SK-N-SH (cell line): ENCODE results near the gene CDH23. TPM values are rescaled to one million over a fixed set of nuclear protein-coding genes. Genes with fewer than 3 reads are reported as not detected.

ENCODE experiments used
- CHD2 ChIP-seq: fragments of 150-350 bp; IDR thresholded peaks from 2 replicates; pipeline ENCODE4 v1.6.1; 2018; ENCODE audit warnings: low read length; ENCODE audit not compliant: partially characterized antibody
- CTCF ChIP-seq: fragments of 200-600 bp; sonication (generic); IDR thresholded peaks from 2 replicates; pipeline ENCODE4 v1.6.1; 2017; ENCODE audit warnings: antibody characterized with exemption, mild to moderate bottlenecking, moderate library complexity
- ELF1 ChIP-seq: IDR thresholded peaks from 2 replicates; pipeline ENCODE4 v1.4.0; 2012
- EP300 ChIP-seq, 2 experiments: IDR thresholded peaks; 2 replicates each; pipeline versions ENCODE4 v1.4.0 to v1.6.1; 2012; ENCODE audit warnings: borderline replicate concordance in 1 of 2, low read depth in 1 of 2, low read length in 1 of 2
- EZH2phosphoT487 ChIP-seq: fragments of 200-600 bp; sonication (generic); IDR thresholded peaks from 2 replicates; pipeline ENCODE4 v1.6.1; 2017; ENCODE audit warnings: low read depth, mixed run types, mild to moderate bottlenecking, antibody characterized with exemption, moderate library complexity, borderline replicate concordance
- FOSL2 ChIP-seq: IDR thresholded peaks from 2 replicates; pipeline ENCODE4 v1.4.0; 2012; ENCODE audit warnings: low read depth, mild to moderate bottlenecking, moderate library complexity, borderline replicate concordance
- GATA2 ChIP-seq: sonication (generic); formaldehyde crosslinking; IDR thresholded peaks from 2 replicates; pipeline ENCODE4 v1.5.0; 2020; ENCODE audit warnings: mild to moderate bottlenecking, missing genetic modification reagents
- MXI1 ChIP-seq: IDR thresholded peaks from 2 replicates; pipeline ENCODE4 v1.6.1; 2012; ENCODE audit warnings: mild to moderate bottlenecking, low read depth, low read length, improper control_type of control experiment
- NFIC ChIP-seq: IDR thresholded peaks from 2 replicates; pipeline ENCODE4 v1.4.0; 2012; ENCODE audit warnings: borderline replicate concordance
- PBX3 ChIP-seq: IDR thresholded peaks from 2 replicates; pipeline ENCODE4; 2012
- SIN3A ChIP-seq: IDR thresholded peaks from 2 replicates; pipeline ENCODE4 v1.6.1; 2012; ENCODE audit warnings: low read depth, mild to moderate bottlenecking, low read length, moderate library complexity, borderline replicate concordance
- TAF1 ChIP-seq: IDR thresholded peaks from 2 replicates; pipeline ENCODE4 v1.6.1; 2012; ENCODE audit warnings: low read depth, mild to moderate bottlenecking, low read length, moderate library complexity, borderline replicate concordance
- TEAD4 ChIP-seq: IDR thresholded peaks from 2 replicates; pipeline ENCODE4 v1.4.0; 2012; ENCODE audit warnings: mild to moderate bottlenecking, borderline replicate concordance; ENCODE audit not compliant: insufficient read depth
- YY1 ChIP-seq: IDR thresholded peaks from 2 replicates; pipeline ENCODE4 v1.4.0; 2012; ENCODE audit warnings: low read depth, mild to moderate bottlenecking
- polyA plus RNA-seq, 3 experiments: library from polyadenylated mRNA; depleted of rRNA; stranded (reverse); fragments of >200 nt; gene quantifications; 2 replicates each; pipeline ENCODE4 v1.2.3, GENCODE V29; 2012
- TF ChIP-seq, protein P1 (sequence below): IDR thresholded peaks from 2 replicates; pipeline ENCODE4 v1.4.0; 2012; ENCODE audit warnings: low read depth
- TF ChIP-seq, protein P2 (sequence below): IDR thresholded peaks from 2 replicates; pipeline ENCODE4 v1.4.0; 2012; ENCODE audit warnings: low read depth, borderline replicate concordance

CDH23 gene
- polyA plus RNA-seq, 1 of the 3 experiments (the other 2 are of a cell fraction), result 0.03 TPM

- no peak for TF ChIP-seq YY1
- peak; percentile 96 for TF ChIP-seq TEAD4
- TF ChIP-seq MXI1, result no peak
- TF ChIP-seq ELF1, result no peak
- TF ChIP-seq FOSL2, result peak; percentile 90
- TF ChIP-seq, protein P1, sequence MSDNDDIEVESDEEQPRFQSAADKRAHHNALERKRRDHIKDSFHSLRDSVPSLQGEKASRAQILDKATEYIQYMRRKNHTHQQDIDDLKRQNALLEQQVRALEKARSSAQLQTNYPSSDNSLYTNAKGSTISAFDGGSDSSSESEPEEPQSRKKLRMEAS, result peak; percentile 67; the same call in 1 of the 2 replicates
- TF ChIP-seq CHD2, result no peak
- no peak; the same call in 1 of the 2 replicates for TF ChIP-seq SIN3A
- TF ChIP-seq TAF1, result no peak
- peak; percentile 47; the same call in 1 of the 2 replicates for TF ChIP-seq NFIC
- TF ChIP-seq EZH2phosphoT487, result no peak
- no peak for TF ChIP-seq CTCF
- peak; percentile 73 for TF ChIP-seq PBX3
- no peak for TF ChIP-seq GATA2 (CRISPR knock-in tag)
- TF ChIP-seq EP300 (IDR thresholded peaks at IDR 0.05; ENCODE audit: borderline replicate concordance in 1 of 2, low read depth in 1 of 2, low read length in 1 of 2), result peak in 1 of 2 experiments; percentile 84; a peak in 3 of 4 replicates
- TF ChIP-seq, protein P2, sequence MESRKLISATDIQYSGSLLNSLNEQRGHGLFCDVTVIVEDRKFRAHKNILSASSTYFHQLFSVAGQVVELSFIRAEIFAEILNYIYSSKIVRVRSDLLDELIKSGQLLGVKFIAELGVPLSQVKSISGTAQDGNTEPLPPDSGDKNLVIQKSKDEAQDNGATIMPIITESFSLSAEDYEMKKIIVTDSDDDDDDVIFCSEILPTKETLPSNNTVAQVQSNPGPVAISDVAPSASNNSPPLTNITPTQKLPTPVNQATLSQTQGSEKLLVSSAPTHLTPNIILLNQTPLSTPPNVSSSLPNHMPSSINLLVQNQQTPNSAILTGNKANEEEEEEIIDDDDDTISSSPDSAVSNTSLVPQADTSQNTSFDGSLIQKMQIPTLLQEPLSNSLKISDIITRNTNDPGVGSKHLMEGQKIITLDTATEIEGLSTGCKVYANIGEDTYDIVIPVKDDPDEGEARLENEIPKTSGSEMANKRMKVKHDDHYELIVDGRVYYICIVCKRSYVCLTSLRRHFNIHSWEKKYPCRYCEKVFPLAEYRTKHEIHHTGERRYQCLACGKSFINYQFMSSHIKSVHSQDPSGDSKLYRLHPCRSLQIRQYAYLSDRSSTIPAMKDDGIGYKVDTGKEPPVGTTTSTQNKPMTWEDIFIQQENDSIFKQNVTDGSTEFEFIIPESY, result peak; percentile 83; the same call in 1 of the 2 replicates
Measured at GRCh38 chr10:71766717-71767419, 370.1 kb downstream of the CDH23 start (continued).
